Stimulated activated CD8-positive, alpha-beta memory T cell treated with anti-CD3 and anti-CD28 coated beads, Interleukin-4, amount 100 ng/mL, for 24 hours (primary cell): ENCODE measurements around the gene COL18A1.

Source experiments
- DNase-seq: peaks from one replicate; pipeline ENCODE4 v3.0.0-alpha.2; 2020; ENCODE audit warnings: low read depth

Gene COL18A1

GRCh38 chr21:45414396-45415187 is 9.6 kb downstream of the COL18A1 start:
- no peak for DNase-seq

- DNase-seq = no peak
These were observed 10.4 kb downstream of the COL18A1 start for GRCh38 chr21:45415188-45415942.

- DNase-seq = no peak
These were observed 11.1 kb downstream of the COL18A1 start for GRCh38 chr21:45415943-45416611.

- no peak for DNase-seq
These were observed 11.7 kb downstream of the COL18A1 start for GRCh38 chr21:45416620-45417019.

- no peak for DNase-seq
These were observed 12.4 kb downstream of the COL18A1 start for GRCh38 chr21:45417256-45417950.

GRCh38 chr21:45417951-45418300 is 13.0 kb downstream of the COL18A1 start:
- DNase-seq = no peak

GRCh38 chr21:45418301-45419071 is 13.5 kb downstream of the COL18A1 start:
- no peak for DNase-seq

- no peak for DNase-seq
These were observed 14.2 kb downstream of the COL18A1 start for GRCh38 chr21:45419162-45419561.

GRCh38 chr21:45420061-45421041 is 15.4 kb downstream of the COL18A1 start:
- no peak for DNase-seq

- no peak for DNase-seq
These were observed 16.3 kb downstream of the COL18A1 start for GRCh38 chr21:45421071-45421845.

- DNase-seq = no peak
These were observed 17.1 kb downstream of the COL18A1 start for GRCh38 chr21:45421846-45422775.

- DNase-seq = no peak
These were observed 18.4 kb downstream of the COL18A1 start for GRCh38 chr21:45423201-45423955.

- no peak for DNase-seq
These were observed 19.2 kb downstream of the COL18A1 start for GRCh38 chr21:45423968-45424853.

GRCh38 chr21:45424854-45425795 is 20.2 kb downstream of the COL18A1 start:
- no peak for DNase-seq
